Fibroblast of gingiva (primary cell): ENCODE data around the gene LDHAL6B.

ENCODE experiments used
- DNase-seq: peaks from one replicate; pipeline ENCODE4 v3.0.0-alpha.2; 2011; ENCODE audit warnings: low read depth

LDHAL6B gene

GRCh38 chr15:59177317-59177660 is 29.4 kb upstream of the LDHAL6B start:
- no peak for DNase-seq

DNA sequence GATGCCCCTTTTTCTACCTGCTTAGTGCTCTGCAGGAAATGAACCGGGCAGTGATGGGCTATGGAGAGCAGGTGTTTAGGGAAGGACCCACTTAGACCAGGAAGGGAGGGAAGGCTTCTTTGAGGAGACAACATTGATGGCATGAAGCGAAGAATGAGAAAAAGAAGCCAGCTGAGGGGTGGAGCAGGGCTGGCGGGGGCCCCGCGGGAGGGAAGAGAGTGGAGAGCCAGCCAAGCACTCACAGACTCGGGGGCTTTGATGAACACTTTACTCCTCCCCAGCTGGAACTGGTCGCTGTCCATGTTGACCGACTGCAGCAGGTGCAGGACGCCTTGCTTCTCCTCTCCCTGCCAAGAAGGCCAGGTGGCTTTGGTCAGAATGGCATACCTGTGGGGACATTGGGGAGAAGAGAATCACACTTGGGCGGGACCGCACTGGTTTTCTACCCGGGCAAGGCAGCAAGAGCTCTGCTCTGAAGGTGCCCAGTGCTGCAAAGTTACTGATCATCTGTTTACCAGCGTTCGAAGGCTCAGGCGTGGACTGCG is 28.4 kb upstream of the LDHAL6B start:
- DNase-seq: no peak

DNA sequence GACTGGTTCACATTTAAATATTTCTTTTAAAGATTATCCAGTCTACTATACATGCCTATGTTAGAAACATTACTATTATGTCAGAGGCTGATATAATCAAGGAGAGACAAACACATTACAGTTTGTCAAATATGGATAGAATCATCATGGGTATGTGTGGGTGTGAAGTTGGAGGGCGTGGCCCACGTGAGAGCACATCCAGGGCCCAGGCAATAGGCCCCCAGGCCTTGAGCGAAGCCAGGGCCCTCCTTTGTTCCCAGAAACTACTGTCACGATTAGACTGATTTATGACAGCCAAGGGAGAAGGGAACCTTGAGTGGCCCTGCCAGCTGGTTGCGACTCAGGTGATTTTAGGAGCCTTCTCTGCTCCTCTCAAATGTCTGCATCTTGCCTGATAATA is 26.9 kb upstream of the LDHAL6B start:
- no peak for DNase-seq

GRCh38 chr15:59180945-59181600 is 25.6 kb upstream of the LDHAL6B start:
- no peak for DNase-seq

GRCh38 chr15:59185725-59186124 is 20.9 kb upstream of the LDHAL6B start:
- DNase-seq: no peak

DNA sequence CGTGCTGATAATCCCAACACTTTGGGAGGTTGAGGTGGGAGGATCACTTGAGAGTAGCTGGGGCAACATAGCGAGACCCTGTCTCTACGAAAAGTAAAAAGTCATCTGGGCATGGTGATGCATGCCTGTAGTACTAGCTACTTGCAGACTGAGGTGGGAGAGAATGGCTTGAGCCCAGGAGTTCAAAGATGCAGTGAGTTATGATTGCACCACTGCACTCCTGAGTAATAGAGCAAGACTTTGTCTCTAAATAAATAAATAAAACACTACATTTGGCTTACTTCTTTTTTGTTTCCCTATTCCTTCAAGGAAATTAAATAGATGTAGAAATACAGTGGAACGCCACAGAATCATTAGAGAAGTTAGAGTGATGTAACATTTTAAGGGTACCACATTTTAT is 20.1 kb upstream of the LDHAL6B start:
- DNase-seq: peak; percentile 59

GRCh38 chr15:59189241-59189640 is 17.4 kb upstream of the LDHAL6B start:
- DNase-seq: no peak

DNA sequence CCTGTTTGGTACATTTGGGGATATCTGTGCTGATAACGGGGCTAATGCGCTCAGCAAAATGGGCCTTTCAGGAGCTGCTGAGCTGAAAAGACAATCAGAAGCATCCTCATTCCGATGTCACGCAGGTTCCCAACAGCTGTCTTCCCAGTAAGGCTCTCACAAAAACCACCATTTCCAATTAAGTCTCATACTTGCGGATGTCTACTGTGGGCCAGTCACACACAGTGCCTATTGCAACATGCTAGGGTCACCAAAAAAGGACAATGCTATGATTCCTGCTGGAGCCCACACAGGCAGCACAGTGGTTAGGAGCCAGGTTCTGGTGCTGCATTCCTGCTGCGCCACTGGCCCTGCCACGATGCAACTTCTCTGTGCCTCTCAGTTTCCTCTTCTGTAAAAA is 16.4 kb upstream of the LDHAL6B start:
- no peak for DNase-seq

DNA sequence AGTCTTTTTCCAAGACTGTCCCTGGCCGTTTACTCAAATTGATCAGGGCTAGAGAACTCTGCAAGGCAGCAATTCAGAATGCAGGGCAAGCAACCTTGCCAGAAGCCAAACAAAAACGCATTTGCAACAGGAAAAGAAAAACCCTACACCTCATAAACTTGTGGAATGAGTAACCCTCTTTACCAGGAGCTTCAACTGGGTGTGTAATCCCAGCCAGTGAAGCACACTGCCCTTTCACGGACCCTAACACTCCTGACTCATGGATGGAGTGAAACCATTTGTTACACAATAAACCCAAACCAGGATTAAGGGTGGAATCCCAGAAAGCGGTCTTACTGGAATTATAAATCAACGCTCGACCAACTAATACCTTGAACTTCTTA is 14.8 kb upstream of the LDHAL6B start:
- peak; percentile 56 for DNase-seq

DNA sequence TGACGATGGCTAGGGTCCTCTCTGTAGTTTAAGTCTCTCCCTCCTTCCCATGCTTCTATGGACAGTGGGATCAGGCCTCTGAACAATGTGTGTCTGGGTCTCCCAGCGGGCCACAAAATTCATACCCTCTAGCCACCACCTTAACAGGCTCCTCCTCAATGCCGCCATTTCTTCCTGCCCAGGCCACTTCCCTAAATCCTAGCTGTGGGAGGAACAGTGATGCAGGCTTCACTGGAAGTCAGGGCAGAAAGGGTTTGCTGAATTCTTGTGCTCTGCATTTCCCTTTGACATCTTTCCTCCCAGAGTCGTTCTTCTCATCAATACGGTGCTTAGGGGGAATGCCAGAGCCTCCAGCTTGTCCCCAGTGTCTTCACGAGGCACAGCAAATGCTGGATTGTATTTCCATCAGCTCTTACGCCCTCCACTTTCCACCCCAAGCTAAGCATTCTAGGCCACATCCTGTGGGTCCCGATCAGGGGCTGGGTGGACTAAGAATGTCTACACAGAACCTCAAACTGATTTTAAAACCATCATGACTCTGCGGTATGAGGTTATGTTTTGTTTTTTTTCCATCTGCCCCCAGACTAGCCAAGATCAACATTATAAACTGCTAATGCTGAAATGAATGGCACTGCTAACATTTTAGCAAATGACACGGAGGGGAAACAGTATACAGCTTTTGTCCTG is 11.9 kb upstream of the LDHAL6B start:
- DNase-seq: no peak

DNA sequence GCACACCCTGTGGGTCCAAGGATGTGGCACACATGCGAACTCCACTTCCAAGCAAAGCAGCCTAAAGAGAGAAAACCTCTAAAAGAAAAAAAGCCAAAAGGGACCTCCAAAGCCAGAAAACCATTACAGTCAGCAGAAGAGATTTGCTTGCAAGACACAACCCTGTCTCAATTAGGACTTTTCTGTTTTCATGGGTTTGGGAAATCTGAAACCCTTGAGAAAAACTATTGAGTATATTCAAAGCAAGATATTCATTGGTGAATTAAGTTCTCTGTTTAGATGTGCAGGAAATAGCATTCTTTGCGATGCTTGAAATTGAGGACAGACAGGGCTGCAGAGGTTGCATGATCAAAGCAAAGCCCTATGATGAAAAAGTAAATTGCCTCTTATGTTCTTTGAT is 10.2 kb upstream of the LDHAL6B start:
- no peak for DNase-seq

DNA sequence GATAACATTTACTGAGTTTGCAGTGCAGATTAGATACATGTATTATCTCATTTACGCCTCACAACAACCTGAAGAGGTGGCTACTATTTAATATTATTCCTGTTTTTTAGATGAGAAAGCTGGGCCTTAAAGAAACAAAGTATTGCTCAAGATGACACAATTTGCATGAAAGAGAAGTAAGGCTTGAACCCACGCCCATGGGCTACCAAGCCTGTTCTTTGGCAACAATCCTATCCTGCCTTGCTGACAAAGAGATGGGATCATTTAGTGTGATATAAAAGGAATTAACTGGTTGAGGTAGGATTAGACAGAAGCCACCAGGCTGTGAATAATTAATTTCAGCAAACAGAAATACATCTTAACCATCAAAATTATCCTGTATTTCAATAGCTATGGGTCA is 9.2 kb upstream of the LDHAL6B start:
- DNase-seq: no peak

GRCh38 chr15:59199626-59200465 is 6.8 kb upstream of the LDHAL6B start:
- DNase-seq: peak; percentile 10

DNA sequence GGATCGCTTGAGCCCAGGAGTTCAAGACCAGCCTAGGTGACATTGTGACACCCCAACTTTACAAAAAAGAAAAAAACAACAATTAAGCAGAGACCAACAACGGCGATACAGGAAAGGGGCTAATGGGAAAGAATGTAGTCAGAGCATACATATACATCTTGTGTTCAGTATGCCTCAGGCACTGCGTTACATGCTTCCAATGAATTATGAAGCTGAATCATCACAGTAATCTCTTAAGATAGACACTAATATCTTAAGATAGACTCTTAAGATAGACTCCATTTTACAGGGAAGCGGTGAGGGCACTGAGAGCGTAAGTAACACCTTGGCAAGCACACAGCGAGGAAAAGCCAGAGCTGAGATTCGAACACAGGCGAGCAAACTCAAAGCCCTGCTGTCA is 6.1 kb upstream of the LDHAL6B start:
- no peak for DNase-seq

- DNase-seq: no peak
Measured at GRCh38 chr15:59203008-59203407, 3.6 kb upstream of the LDHAL6B start.

- no peak for DNase-seq
Measured at GRCh38 chr15:59203657-59204056, 3.0 kb upstream of the LDHAL6B start.

GRCh38 chr15:59205839-59206622 is 612 bp upstream of the LDHAL6B start:
- no peak for DNase-seq

DNA sequence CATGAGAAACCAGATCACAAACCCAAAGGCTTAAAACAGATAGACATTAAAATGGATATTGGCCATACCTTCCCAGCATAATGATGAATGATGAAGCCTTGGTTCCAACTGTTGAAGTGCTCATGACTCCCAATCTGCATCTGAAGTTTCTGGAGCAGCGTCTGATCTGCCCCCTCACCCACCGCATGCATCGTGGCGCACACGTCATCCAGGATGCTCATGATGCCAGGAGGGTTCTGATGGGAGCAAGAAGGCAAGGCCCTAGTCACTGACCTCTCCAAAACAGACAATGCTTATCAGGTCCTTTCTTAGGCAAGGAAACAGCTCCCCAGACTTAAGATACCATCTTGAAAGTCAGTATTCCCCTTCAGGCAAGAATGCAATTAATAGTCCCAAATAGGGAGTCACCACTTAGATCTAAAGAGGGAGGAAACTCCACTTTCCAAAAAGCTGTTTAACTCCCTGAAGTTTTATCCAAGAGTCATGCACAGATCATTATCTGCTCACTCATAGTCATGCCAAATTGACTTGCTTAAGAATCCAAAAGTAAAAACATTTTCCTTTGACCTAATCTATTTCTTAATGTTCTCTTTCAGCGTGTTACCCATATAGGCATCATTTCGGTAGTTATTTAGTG is 2.1 kb downstream of the LDHAL6B start:
- DNase-seq: no peak

GRCh38 chr15:59210186-59210585 is 3.5 kb downstream of the LDHAL6B start:
- DNase-seq: no peak

DNA sequence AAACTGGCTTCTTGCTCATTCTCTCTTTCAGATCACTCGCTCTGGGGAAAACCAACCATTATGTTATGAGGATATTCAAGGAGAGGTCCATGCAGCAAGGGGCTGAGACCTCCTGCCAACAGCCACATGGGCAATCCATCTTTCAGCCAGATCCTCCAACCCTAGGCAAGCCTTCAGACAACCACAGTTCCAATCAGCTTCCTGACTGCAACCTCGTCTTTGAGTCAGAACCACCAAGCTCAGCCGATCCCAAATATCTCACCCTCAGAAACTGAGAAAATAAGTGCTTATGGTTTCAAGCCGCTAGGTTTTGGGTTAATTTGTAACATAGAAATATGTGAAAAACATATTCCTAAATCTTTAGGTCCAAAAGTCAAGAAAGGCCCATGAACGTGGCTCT is 10.3 kb downstream of the LDHAL6B start:
- no peak for DNase-seq

DNA sequence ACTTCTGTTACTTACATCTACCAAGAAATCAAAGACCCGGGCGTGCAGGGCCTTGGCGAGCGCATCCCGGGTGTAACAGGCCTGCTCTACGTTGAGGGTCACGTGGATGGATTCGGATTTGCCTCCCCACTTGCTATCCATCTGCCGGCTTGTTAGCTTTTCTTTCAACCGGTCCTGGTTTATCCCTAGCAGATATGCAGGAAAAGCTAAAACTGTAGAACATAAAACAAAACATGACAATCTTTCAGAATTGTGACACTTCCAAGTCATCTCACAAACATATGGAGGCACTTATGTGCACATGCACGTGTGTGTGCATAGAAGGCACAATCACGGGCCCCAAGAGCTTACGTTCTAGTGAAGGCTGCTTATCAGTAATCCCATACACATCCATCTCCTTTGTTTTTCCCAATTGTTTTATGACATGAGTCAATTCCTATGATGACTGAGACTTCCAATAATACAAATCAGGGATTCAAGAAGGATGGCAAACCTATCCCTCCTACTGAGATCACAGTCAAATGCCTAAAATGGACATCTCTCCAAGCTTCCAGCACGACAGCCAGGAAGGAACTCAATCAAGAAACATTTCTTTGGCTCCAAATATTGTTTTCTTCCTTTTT is 11.3 kb downstream of the LDHAL6B start:
- DNase-seq: no peak
